ENCODE results near the gene CNKSR2. TPM values are rescaled to one million over a fixed set of nuclear protein-coding genes. Genes with fewer than 3 reads are reported as not detected.

CNKSR2 gene
- total RNA-seq, 3 donors from 2014 or later: 4.9 to 11.2 (median 5.4) TPM

- DNase-seq (ENCODE audit: low spot score in 2 of 2): no peak
- Histone ChIP-seq H3K4me3 (no peak overlapping the region), H3K27ac (no peak overlapping the region), H3K4me1 (no peaks in the 10 kb centered on the region), H3K36me3 (no peaks in the 10 kb centered on the region), H3K9me3 (no peaks in the 10 kb centered on the region), H3K27me3 (peaks cover 0 to 12% of the 10 kb centered on the region in 2 donors)
- no peak for TF ChIP-seq CTCF (IDR thresholded peaks at IDR 0.05)
- no peak for TF ChIP-seq POLR2A (IDR thresholded peaks at IDR 0.05)
- no peak for TF ChIP-seq POLR2AphosphoS5 (IDR thresholded peaks at IDR 0.05)
- intact Hi-C loops (cut with DNase I; ENCODE audit: low total_unique reads): no loop called here
Measured at GRCh38 chrX:21400408-21401121, 26.3 kb downstream of the CNKSR2 start.

- H3K27me3 ChIP-seq: peaks cover 0 to 6% of the 10 kb centered on the region in 2 donors
- intact Hi-C loops (cut with DNase I; ENCODE audit: low total_unique reads): no loop called here
- DNase-seq (ENCODE audit: low spot score in 2 of 2): no peak
- H3K9me3 ChIP-seq: no peaks in the 10 kb centered on the region
- no peak for TF ChIP-seq POLR2A (IDR thresholded peaks at IDR 0.05)
- TF ChIP-seq POLR2AphosphoS5 (IDR thresholded peaks at IDR 0.05): no peak
- no peak for TF ChIP-seq CTCF (IDR thresholded peaks at IDR 0.05)
- H3K4me1 ChIP-seq: no peaks in the 10 kb centered on the region
- no peaks in the 10 kb centered on the region for H3K36me3 ChIP-seq
- H3K27ac ChIP-seq: no peak overlapping the region
- H3K4me3 ChIP-seq: no peak overlapping the region
Measured at GRCh38 chrX:21408307-21408706, 34.1 kb downstream of the CNKSR2 start.

- DNase-seq (ENCODE audit: low spot score in 2 of 2): no peak
- intact Hi-C loops (cut with DNase I; ENCODE audit: low total_unique reads): no loop called here
- Histone ChIP-seq H3K27me3 (peaks cover 0 to 6% of the 10 kb centered on the region in 2 donors), H3K36me3 (no peaks in the 10 kb centered on the region), H3K27ac (no peak overlapping the region), H3K4me3 (no peak overlapping the region), H3K9me3 (no peaks in the 10 kb centered on the region), H3K4me1 (no peaks in the 10 kb centered on the region)
- no peak for TF ChIP-seq POLR2A (IDR thresholded peaks at IDR 0.05)
Measured at GRCh38 chrX:21408788-21409187, 34.6 kb downstream of the CNKSR2 start.

- Histone ChIP-seq H3K9me3 (no peaks in the 10 kb centered on the region), H3K27ac (no peak overlapping the region), H3K27me3 (peaks cover 0 to 2% of the 10 kb centered on the region in 2 donors), H3K36me3 (no peaks in the 10 kb centered on the region), H3K4me3 (no peak overlapping the region), H3K4me1 (no peaks in the 10 kb centered on the region)
- intact Hi-C loops (cut with DNase I; ENCODE audit: low total_unique reads): no loop called here
- no peak for DNase-seq (ENCODE audit: low spot score in 2 of 2)
- TF ChIP-seq POLR2AphosphoS5 (IDR thresholded peaks at IDR 0.05): no peak
- no peak for TF ChIP-seq POLR2A (IDR thresholded peaks at IDR 0.05)
- no peak for TF ChIP-seq CTCF (IDR thresholded peaks at IDR 0.05)
Measured at GRCh38 chrX:21412029-21412428, 37.8 kb downstream of the CNKSR2 start.

DNA sequence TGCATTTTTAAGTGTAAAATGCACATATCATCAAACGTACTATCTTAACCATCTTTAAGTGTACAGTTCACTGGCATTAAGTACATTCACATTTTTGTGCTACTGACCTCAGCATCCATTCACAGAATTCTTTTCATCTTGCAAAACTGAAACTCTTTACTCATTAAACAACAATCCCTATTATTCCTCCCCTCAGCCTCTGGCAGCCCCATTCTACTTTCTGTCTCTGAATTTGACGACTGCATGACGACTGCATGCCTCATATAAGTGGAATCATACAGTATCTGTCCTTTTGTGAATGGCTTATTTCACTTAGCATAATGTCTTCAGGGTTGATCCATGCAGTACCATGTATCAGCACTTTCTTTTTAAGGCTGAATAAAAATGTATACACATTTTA lies 38.7 kb downstream of the CNKSR2 start:
- no peak for TF ChIP-seq CTCF (IDR thresholded peaks at IDR 0.05)
- TF ChIP-seq POLR2A (IDR thresholded peaks at IDR 0.05): no peak
- TF ChIP-seq POLR2AphosphoS5 (IDR thresholded peaks at IDR 0.05): no peak
- Histone ChIP-seq H3K4me3 (no peak overlapping the region), H3K9me3 (peaks cover 0 to under 1% of the 10 kb centered on the region in 2 donors), H3K27me3 (no peaks in the 10 kb centered on the region), H3K27ac (no peak overlapping the region), H3K4me1 (no peaks in the 10 kb centered on the region), H3K36me3 (no peaks in the 10 kb centered on the region)
- no peak for DNase-seq (ENCODE audit: low spot score in 2 of 2)
- intact Hi-C loops (cut with DNase I; ENCODE audit: low total_unique reads): no loop called here
